ENCODE measurements around the gene GDPD1. TPM values are rescaled to one million over a fixed set of nuclear protein-coding genes. Genes with fewer than 3 reads are reported as not detected.

The GDPD1 gene
- polyA plus RNA-seq, 1 donor from 2014 or later = 40.1 TPM

Small RNA genes within 50 kb of the gene (small RNA-seq; reads per million reads assigned to genes)
- gene RF00019 = 0 to 1.2 (median 0) reads per million in 3 experiments
- 0 to 1.3 (median 0) reads per million in 3 experiments for gene SNRPGP17

Other genes starting within 250 kb of the GDPD1 start
- 65.2 and 79.7 TPM in 2 replicates for gene TRIM37, start 113.6 kb upstream of the GDPD1 start, polyA plus RNA-seq
- 236 and 336 TPM in 2 replicates for gene SKA2, start 65.3 kb upstream of the GDPD1 start, polyA plus RNA-seq
- gene PRR11, start 64.8 kb upstream of the GDPD1 start, polyA plus RNA-seq = 0.16 and 0.22 TPM in 2 replicates
- 16.5 and 24.0 TPM in 2 replicates for gene SMG8, start 10.5 kb upstream of the GDPD1 start, polyA plus RNA-seq
- 16.1 and 17.0 TPM in 2 replicates for gene YPEL2, start 111.1 kb downstream of the GDPD1 start, polyA plus RNA-seq

All from neural cell (in vitro differentiated cells).